H9 (cell line): ENCODE data around the gene MOV10L1. TPM values are rescaled to one million over a fixed set of nuclear protein-coding genes. Genes with fewer than 3 reads are reported as not detected.

Source experiments
- DNase-seq: peaks from one replicate; pipeline ENCODE4 v3.0.0-alpha.2; 2017
- H2AFZ ChIP-seq: one replicate; pipeline ENCODE4 v1.6.1; 2013; ENCODE audit warnings: mild to moderate bottlenecking, low read length, control low read depth, moderate library complexity
- H2AK5ac ChIP-seq: 2 replicates; pipeline ENCODE4 v1.6.1; 2013; ENCODE audit warnings: low read length, control low read depth, mixed read lengths; ENCODE audit not compliant: insufficient read length
- H2BK120ac ChIP-seq: one replicate; pipeline ENCODE4 v1.6.1; 2013; ENCODE audit warnings: low read depth, mild to moderate bottlenecking, low read length, control low read depth, inconsistent platforms; ENCODE audit not compliant: poor library complexity, severe bottlenecking
- H2BK12ac ChIP-seq: 2 replicates; pipeline ENCODE4 v1.6.1; 2013; ENCODE audit warnings: low read length, control low read depth, mixed read lengths, low read depth; ENCODE audit not compliant: insufficient read length
- H2BK15ac ChIP-seq: 2 replicates; pipeline ENCODE4 v1.6.1; 2013; ENCODE audit warnings: low read depth, low read length, control low read depth
- H2BK20ac ChIP-seq: one replicate; pipeline ENCODE4 v1.6.1; 2013; ENCODE audit warnings: low read depth, mild to moderate bottlenecking, low read length, control low read depth, inconsistent platforms; ENCODE audit not compliant: poor library complexity, severe bottlenecking
- H2BK5ac ChIP-seq: 2 replicates; pipeline ENCODE4 v1.6.1; 2013; ENCODE audit warnings: low read length, control low read depth, mixed read lengths; ENCODE audit not compliant: insufficient read length
- H3K14ac ChIP-seq: 2 replicates; pipeline ENCODE4 v1.6.1; 2013; ENCODE audit warnings: low read length, control low read depth; ENCODE audit not compliant: insufficient read depth
- H3K18ac ChIP-seq: 2 replicates; pipeline ENCODE4 v1.6.1; 2013; ENCODE audit warnings: low read depth, mild to moderate bottlenecking, mixed read lengths, low read length, control low read depth; ENCODE audit not compliant: insufficient read length
- H3K23ac ChIP-seq: 2 replicates; pipeline ENCODE4 v1.6.1; 2013; ENCODE audit warnings: low read length, control low read depth, mixed read lengths, low read depth; ENCODE audit not compliant: insufficient read length
- H3K23me2 ChIP-seq: 2 replicates; pipeline ENCODE4 v1.6.1; 2013; ENCODE audit warnings: low read depth, mild to moderate bottlenecking, mixed read lengths, low read length, control low read depth; ENCODE audit not compliant: insufficient read length, poor library complexity, severe bottlenecking
- H3K27ac ChIP-seq: 2 replicates; pipeline ENCODE4 v1.5.1; 2013; ENCODE audit warnings: low read length, control low read depth, mixed read lengths, low read depth; ENCODE audit not compliant: insufficient read length
- H3K27me3 ChIP-seq: 2 replicates; pipeline ENCODE4 v1.6.1; 2013; ENCODE audit warnings: low read length, control low read depth, inconsistent platforms; ENCODE audit not compliant: insufficient read depth
- H3K4ac ChIP-seq: 2 replicates; pipeline ENCODE4 v1.6.1; 2013; ENCODE audit warnings: low read depth, mild to moderate bottlenecking, control low read depth, inconsistent platforms, low read length, moderate library complexity
- H3K4me1 ChIP-seq: 2 replicates; pipeline ENCODE4 v1.6.1; 2013; ENCODE audit warnings: low read length, control low read depth, inconsistent platforms; ENCODE audit not compliant: insufficient read depth
- H3K4me2 ChIP-seq: 2 replicates; pipeline ENCODE4 v1.6.1; 2013; ENCODE audit warnings: low read length, control low read depth, mixed read lengths; ENCODE audit not compliant: insufficient read length, insufficient read depth
- H3K56ac ChIP-seq: 2 replicates; pipeline ENCODE4 v1.6.1; 2013; ENCODE audit warnings: low read depth, mild to moderate bottlenecking, mixed read lengths, low read length, control low read depth; ENCODE audit not compliant: insufficient read length
- H3K79me1 ChIP-seq: 2 replicates; pipeline ENCODE4 v1.6.1; 2013; ENCODE audit warnings: low read depth, mild to moderate bottlenecking, moderate library complexity, low read length, control low read depth, inconsistent platforms; ENCODE audit not compliant: insufficient read depth, poor library complexity, severe bottlenecking
- H3K79me2 ChIP-seq: 2 replicates; pipeline ENCODE4 v1.6.1; 2013; ENCODE audit warnings: low read length, control low read depth, inconsistent platforms; ENCODE audit not compliant: insufficient read depth
- H3K9ac ChIP-seq: 2 replicates; pipeline ENCODE4 v1.6.1; 2013; ENCODE audit warnings: low read length, control low read depth, mixed read lengths; ENCODE audit not compliant: insufficient read length; ENCODE audit errors: extremely low read depth
- H3K9me3 ChIP-seq: one replicate; pipeline ENCODE4 v1.6.1; 2013; ENCODE audit warnings: low read depth, low read length, inconsistent platforms; ENCODE audit not compliant: control insufficient read depth
- H3T11ph ChIP-seq: one replicate; pipeline ENCODE4 v1.6.1; 2013; ENCODE audit warnings: mild to moderate bottlenecking, low read length, control low read depth, inconsistent platforms
- H4K20me1 ChIP-seq: one replicate; pipeline ENCODE4 v1.6.1; 2013; ENCODE audit not compliant: control insufficient read depth, insufficient read length, insufficient read depth
- H4K5ac ChIP-seq: 2 replicates; pipeline ENCODE4 v1.6.1; 2013; ENCODE audit warnings: low read depth, mild to moderate bottlenecking, mixed read lengths, low read length, control low read depth; ENCODE audit not compliant: insufficient read length
- H4K8ac ChIP-seq: replicated peaks from 2 replicates; pipeline ENCODE4 v1.6.1; 2013; ENCODE audit warnings: low read length, control low read depth, mixed read lengths, low read depth; ENCODE audit not compliant: insufficient read length
- H4K91ac ChIP-seq: 2 replicates; pipeline ENCODE4 v1.6.1; 2013; ENCODE audit warnings: low read depth, mild to moderate bottlenecking, moderate library complexity, mixed read lengths, low read length, control low read depth; ENCODE audit not compliant: insufficient read length
- H3K27ac Mint-ChIP-seq, 3 experiments: 2 replicates in 2 of 3; 3 replicates in 1 of 3; pipeline ENCODE4 v1.8.0; 2020 to 2021; ENCODE audit warnings: mixed read lengths in 3 of 3, mild to moderate bottlenecking in 1 of 3, moderate library complexity in 1 of 3
- H3K27me3 Mint-ChIP-seq: 2 replicates; pipeline ENCODE4 v1.8.0; 2021; ENCODE audit warnings: low read depth, mild to moderate bottlenecking, moderate library complexity, mixed read lengths
- H3K36me3 Mint-ChIP-seq, 3 experiments: 2 replicates in 2 of 3; 3 replicates in 1 of 3; pipeline ENCODE4 v1.8.0; 2020 to 2021; ENCODE audit warnings: low read depth in 3 of 3, mixed read lengths in 3 of 3; ENCODE audit not compliant: insufficient read depth in 1 of 3
- H3K4me1 Mint-ChIP-seq, 2 experiments: 2 replicates each; pipeline ENCODE4 v1.8.0; 2020; ENCODE audit warnings: mixed read lengths in 2 of 2
- H3K4me3 Mint-ChIP-seq, 2 experiments: 2 replicates in 1 of 2; 3 replicates in 1 of 2; pipeline ENCODE4 v1.8.0; 2020 to 2021; ENCODE audit warnings: mild to moderate bottlenecking in 2 of 2, mixed read lengths in 2 of 2, moderate library complexity in 1 of 2
- H3K9me3 Mint-ChIP-seq, 2 experiments: 2 replicates in 1 of 2; 3 replicates in 1 of 2; pipeline ENCODE4 v1.8.0; 2020; ENCODE audit warnings: mild to moderate bottlenecking in 2 of 2, mixed read lengths in 2 of 2, moderate library complexity in 1 of 2
- CTCF ChIP-seq: fragments of 200-600 bp; sonication (generic); conservative IDR thresholded peaks from 3 replicates; pipeline ENCODE4 v1.8.0; 2021; ENCODE audit warnings: antibody characterized with exemption, mild to moderate bottlenecking
- WGBS: extraction: QIAGEN DNeasy Blood & Tissue Kit; methylation state at CpG from one replicate; pipeline ENCODE4 v1.1.7; 2013; ENCODE audit warnings: missing lambda C conversion rate, low lambda C conversion rate, mixed read lengths; ENCODE audit not compliant: insufficient read length; ENCODE audit errors: extremely low coverage; 5-methylcytosine and 5-hydroxymethylcytosine counted together
- total RNA-seq: library from RNA; stranded (reverse); gene quantifications from 2 replicates; pipeline ENCODE4 v1.2.1, GENCODE V29; 2021

MOV10L1 gene
- total RNA-seq, 1 experiment from 2014 or later: not detected

- Histone ChIP-seq H3K79me1 (no peaks in the 10 kb centered on the region), H2BK15ac (no peak overlapping the region), H4K91ac (no peak overlapping the region), H3K27me3 (no peaks in the 10 kb centered on the region), H3K9me3 (no peaks in the 10 kb centered on the region), H2AFZ (no peak overlapping the region), H3K27ac (no peak overlapping the region), H3K9ac (no peak overlapping the region), H3K23me2 (peaks cover 2% of the 10 kb centered on the region), H4K8ac (no peak overlapping the region), H2BK5ac (no peak overlapping the region), H3T11ph (no peak overlapping the region), H3K4me2 (no peak overlapping the region), H2BK12ac (no peak overlapping the region), H2BK20ac (no peak overlapping the region), H4K20me1 (no peaks in the 10 kb centered on the region), H4K5ac (no peak overlapping the region), H3K4ac (no peak overlapping the region), H3K23ac (no peak overlapping the region), H3K56ac (no peak overlapping the region), H3K79me2 (no peaks in the 10 kb centered on the region), H3K18ac (no peak overlapping the region), H3K14ac (no peak overlapping the region), H2AK5ac (no peak overlapping the region), H3K4me1 (no peaks in the 10 kb centered on the region; the same call in 1 of the 2 replicates), H2BK120ac (no peak overlapping the region)
- TF ChIP-seq CTCF: no peak
- no peak overlapping the region for H3K27ac Mint-ChIP-seq
- H3K4me1 Mint-ChIP-seq: peaks cover 5 to 8% of the 10 kb centered on the region in 2 experiments
- WGBS: no CpG with 5 or more reads among the region's 18 CpGs
- peaks cover 0 to 4% of the 10 kb centered on the region in 2 experiments; a peak in 1 of 5 replicates for H3K9me3 Mint-ChIP-seq
- no peak for DNase-seq
- H3K27me3 Mint-ChIP-seq: peaks cover 12% of the 10 kb centered on the region
- H3K4me3 Mint-ChIP-seq: no peak overlapping the region
- H3K36me3 Mint-ChIP-seq: no peaks in the 10 kb centered on the region
Observed at GRCh38 chr22:50064453-50064852, 25.4 kb upstream of the MOV10L1 start.
